Stimulated activated CD8-positive, alpha-beta memory T cell treated with anti-CD3 and anti-CD28 coated beads, Interleukin-12 subunit alpha, Interleukin-12 subunit beta, amount 100 ng/mL, for 4 hours (primary cell): ENCODE results near the gene RPP14.
A peak's percentile ranks its signal among the peaks of the same experiment; 100 is the strongest.
"Not testable (repeated sequence)": the region's sequence is repeated elsewhere in the genome, so short reads cannot be mapped to it uniquely, and the experiment has no call there.

Experiments
- DNase-seq: peaks from one replicate; pipeline ENCODE4 v3.0.0-alpha.2; 2020; ENCODE audit warnings: low read depth

Gene RPP14

DNA sequence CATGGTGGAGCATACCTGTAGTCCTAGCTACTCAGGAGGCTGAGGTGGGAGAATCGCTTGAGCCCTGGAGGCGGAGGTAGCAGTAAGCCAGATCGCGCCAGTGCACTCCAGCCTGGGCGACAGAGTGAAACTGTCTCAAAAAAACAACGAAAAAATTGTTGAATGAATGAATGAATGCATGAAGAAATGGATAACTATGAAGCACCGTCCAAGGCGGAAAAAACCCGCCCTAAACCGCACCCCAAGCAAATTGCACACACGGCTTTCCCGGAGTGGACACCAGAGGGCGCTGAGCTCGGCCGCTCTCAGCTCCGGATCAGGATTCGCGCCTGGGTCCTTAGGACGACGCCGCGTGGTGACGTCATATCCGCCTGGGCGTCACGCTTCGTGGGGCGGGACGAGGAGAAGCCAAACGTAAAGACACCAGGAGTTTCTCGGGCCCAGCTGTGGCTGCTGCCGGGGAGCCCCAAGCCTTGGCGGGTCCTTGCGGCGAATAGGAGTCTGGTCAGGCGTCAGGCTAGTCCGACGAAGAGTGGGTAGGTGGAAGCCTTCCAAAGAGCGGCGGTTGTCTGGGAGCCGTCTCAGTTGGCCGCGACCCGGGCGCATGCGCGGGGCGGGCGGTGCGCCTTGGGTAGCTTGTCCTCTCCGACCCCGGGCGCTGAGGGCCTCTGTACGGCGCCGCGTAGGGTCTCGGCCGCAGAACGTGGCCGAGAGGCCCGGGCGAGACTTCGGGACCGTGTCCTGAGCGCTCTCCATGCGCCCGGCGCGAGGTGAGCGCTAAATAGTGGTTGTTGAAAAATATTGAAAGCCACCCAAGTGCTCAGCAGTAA, at the start of gene RPP14, which contains the start of gene HTD2:
RPP14 (plus strand) TSS at position 364 of the 830 bp plus-strand sequence. CDS start 4,085 bp downstream, outside the sequence.
HTD2 (plus strand) TSS at position 639 of the 830 bp plus-strand sequence. CDS start 11,094 bp downstream, outside the sequence.
- peak; percentile 98 for DNase-seq

GRCh38 chr3:58256511-58256910, 49.5 kb upstream of the RPP14 start:
- no peak for DNase-seq

DNA sequence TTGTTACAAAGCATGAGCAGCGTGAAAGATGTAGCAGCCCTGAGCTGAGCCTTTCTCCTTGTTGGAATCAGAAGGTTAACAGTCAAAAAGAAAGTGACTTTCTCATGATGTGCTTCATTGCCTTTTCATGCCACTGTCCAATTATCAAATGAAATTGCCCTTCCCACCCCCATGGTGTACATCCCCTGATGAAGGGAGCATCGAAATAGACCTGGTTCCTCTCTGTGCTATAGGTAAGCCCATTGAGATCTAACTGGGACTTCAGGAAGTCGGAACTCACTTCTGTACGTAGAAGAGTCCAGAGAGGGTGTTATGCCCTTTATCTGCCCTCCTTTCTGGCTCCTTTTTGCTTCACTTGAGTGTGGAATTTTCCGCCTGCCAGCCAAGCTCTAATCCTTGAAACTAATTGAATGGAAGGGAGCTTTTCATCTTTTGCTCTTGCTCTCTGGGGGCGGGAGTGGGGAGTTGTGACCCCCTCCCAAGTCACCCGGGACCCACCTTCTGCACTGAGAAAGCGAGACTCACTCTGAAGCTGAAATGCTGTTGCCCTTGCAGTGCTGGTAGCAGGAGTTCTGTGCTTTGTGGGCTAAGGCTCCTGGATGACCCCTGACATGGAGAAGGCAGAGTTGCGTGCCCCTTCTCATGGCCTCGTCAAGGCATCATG, 47.5 kb upstream of the RPP14 start:
- no peak for DNase-seq

DNA sequence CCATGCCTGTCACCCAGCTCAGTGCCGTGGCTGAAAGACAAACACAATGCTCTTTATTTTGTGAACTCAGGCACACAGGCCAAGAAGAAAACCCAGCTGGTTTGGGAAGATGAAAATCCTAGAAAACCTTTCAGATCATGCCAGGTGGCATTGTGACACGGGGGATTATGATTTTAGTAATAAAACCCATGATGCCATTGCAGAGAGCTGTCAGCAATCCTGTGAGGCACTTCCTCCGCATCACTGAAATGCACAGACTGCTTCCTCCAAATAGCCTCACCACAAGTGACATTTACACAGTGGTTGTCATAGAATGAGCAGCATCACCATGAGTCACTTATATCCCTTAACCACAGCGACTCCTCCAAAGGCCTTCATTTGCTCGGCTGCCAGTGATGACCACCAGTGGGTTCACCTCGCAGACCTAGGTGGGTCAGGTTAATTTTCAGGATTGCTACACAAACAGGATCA, 45.7 kb upstream of the RPP14 start:
- DNase-seq = no peak

- DNase-seq = no peak
Measured at GRCh38 chr3:58260733-58261132, 45.3 kb upstream of the RPP14 start.

DNA sequence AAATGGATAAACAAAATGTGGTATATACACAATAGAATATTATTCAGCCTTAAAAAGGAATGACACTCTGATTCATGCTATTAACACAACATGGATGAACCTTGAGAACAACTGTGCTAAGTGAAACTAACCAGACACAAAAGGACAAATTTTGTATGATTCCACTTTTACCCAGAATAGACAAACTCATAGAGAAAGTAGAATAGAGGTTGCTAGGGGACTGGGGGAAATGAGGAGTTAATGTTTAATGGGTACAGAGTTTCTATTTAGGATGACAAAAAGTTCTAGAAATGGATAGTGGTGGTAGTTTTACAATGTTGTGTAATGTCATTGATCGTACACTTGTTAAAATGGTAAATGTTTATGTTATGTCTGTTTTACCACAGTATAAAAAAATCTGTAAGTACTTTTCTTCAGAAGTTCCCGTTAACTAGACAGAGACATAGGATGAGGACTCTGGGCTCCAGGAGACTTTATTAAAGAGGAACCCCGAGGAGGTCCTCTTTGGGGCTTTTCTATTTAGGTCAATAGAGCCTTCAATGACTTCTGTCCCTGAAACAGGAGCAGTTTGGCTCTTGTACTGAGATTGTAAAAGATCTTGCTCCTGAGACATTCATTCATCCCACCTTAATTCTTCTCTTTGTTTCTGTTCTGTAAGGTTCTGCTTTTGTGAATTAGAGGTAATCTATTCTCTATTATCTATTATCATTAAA, 43.9 kb upstream of the RPP14 start:
- DNase-seq = no peak

GRCh38 chr3:58266577-58266976, 39.5 kb upstream of the RPP14 start:
- DNase-seq = no peak

DNA sequence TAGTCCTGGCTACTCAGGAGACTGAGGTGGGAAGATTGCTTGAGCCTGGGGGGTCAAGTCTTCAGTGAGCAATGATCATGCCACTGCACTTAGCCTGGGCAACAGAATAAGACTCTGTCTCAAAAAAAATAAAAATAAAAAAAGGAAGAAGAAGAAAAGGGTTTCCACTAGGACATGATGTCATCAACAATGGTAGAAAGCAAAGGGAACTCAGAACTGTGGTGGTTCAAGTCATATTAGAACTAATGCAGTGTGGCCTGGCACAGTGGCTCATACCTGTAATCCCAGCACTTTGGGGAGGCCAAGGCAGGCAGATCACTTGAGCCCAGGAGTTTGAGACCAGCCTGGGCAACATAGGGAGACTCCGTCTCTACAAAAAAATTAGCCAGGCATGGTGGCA, 38.5 kb upstream of the RPP14 start:
- DNase-seq = not testable (repeated sequence)

GRCh38 chr3:58269356-58269755, 36.7 kb upstream of the RPP14 start:
- DNase-seq = no peak

DNA sequence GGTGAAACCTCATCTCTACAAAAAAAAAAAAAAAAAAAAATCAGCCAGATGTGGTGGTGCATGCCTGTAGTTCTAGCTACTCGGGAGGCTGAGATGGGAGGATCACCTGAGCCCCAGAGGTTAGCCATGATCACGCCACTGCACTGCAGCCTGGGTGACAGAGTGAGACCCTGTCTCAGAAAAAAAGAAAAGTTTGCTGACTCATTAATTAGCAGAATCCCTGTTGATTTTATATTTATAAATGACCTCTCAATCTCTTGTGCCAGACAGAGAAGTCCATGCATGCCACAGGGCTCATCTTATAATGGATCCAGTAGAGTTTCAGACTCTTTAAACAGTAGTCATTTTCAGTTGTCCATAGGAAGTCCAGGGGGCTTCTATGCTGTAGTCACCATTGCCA, 35.6 kb upstream of the RPP14 start:
- DNase-seq = no peak

GRCh38 chr3:58271901-58272501, 34.0 kb upstream of the RPP14 start:
- DNase-seq = no peak

DNA sequence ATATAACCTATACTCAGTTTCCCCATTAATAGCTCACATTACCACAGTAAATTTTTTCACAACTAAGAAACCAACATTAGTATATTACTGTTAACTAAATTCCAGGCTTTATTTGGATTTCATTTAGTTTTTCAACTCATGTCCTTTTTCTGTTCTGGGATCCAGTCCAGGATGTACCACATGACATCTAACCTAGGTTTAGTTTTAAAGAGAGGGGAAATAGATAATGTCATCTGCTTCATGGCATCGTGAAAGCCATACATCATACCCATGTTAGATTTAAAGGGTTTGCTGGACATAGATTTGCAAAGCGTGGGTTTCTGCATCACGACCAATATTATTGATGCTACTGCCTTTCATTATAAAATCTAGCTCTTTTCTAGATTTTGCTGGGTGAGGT, 33.2 kb upstream of the RPP14 start:
- no peak for DNase-seq

- not testable (repeated sequence) for DNase-seq
Measured at GRCh38 chr3:58273362-58273761, 32.7 kb upstream of the RPP14 start.

- DNase-seq = no peak
Measured at GRCh38 chr3:58274027-58274614, 31.9 kb upstream of the RPP14 start.

DNA sequence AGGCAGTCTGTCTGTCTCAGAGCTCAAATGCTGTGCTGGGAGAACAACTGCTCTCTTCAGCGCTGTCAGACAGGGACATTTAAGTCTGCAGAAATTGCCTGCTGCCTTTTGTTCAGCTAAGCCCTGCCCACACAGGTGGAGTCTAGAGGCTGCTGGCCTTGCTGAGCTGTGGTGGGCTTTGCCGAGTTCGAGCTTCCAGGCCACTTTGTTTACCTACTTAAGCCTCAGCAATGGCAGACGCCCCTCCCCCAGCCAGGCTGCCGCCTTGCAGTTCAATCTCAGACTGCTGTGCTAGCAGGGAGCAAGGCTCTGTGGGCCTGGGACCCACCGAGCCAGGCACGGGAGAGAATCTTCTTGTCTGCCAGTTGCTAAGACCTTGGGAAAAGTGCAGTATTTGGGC, 25.0 kb upstream of the RPP14 start:
- no peak for DNase-seq

- no peak for DNase-seq
Measured at GRCh38 chr3:58285334-58285733, 20.7 kb upstream of the RPP14 start.

DNA sequence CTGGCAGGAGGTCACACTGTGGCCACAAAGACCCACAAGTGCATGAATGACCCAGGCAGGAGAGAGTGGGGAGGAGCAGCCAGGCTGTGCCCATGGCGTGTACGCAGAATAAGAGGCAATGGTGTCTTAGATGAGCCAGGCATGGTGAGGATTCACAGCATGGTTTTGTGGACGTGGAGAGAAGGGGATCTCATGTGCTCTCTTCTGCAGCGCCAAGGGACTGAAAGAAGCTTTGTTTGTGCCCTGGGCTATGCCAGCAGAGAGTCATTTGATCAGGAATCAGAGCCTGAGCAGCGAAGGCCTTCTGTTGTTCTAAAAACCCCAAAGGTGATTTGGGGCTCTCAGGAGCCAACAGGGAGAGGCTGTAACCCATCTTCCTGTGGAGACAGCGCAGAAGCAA, 18.7 kb upstream of the RPP14 start:
- no peak for DNase-seq

- no peak for DNase-seq
Measured at GRCh38 chr3:58288011-58288728, 17.9 kb upstream of the RPP14 start.

DNA sequence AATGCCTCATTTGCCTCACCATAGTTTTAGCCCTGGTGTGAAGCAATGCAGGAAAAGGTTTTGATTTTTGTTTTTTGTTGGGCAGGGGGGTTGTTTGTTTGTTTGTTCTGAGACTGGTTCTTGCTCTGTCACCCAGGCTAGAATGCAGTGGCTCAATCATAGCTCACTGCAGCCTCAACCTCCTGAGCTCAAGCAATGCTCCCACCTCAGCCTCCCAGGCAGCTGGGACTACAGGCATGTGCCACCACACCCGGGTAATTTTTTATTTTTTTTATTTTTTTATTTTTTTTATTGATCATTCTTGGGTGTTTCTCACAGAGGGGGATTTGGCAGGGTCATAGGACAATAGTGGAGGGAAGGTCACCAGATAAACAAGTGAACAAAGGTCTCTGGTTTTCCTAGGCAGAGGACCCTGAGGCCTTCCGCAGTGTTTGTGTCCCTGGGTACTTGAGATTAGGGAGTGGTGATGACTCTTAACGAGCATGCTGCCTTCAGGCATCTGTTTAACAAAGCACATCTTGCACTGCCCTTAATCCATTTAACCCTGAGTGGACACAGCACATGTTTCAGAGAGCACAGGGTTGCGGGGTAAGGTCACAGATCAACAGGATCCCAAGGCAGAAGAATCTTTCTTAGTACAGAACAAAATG, 17.0 kb upstream of the RPP14 start:
- not testable (repeated sequence) for DNase-seq

- not testable (repeated sequence) for DNase-seq
Measured at GRCh38 chr3:58290446-58290845, 15.6 kb upstream of the RPP14 start.
